ENCODE measurements around the gene SLC4A1AP. TPM values are rescaled to one million over a fixed set of nuclear protein-coding genes. Genes with fewer than 3 reads are reported as not detected.

SLC4A1AP gene
- total and polyA plus RNA-seq, 2 of the 13 experiments (the other 11 are each of a cell fraction or from before 2014, with no cell fraction given) = 15.3 to 44.6 TPM

DNA sequence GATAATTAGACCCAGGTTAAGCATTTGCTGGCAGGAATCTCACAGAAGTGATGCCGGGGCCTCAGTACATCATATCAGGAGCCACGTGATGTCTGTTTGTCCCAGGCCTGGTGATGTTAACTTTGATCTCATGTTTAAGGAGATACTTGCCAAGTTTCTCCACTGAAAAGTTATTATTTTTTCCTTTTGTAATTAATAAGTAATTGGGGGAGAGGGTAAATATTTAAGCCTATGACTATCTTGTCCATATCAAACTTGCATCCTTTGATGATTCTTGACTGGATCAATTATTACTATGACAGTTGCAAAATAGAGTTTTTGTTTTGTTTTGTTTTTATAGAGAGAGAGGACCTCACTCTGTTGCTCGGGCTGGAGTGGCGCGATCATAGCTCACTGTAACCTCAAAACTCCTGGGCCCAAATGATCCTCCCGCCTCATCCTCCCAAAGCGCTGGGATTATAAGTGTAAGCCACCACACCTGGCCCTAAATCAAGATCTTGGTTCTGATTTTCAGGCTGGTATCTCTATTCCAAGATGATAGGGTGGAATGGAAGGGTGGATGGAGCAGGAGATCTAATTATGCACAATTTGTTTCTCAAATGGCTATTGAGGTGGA, 46.4 kb downstream of the SLC4A1AP start:
- H3K9me3 ChIP-seq (ENCODE audit: low read length) = no peaks in the 10 kb centered on the region
- no TSS peak for BruUV-seq (replicated peaks)
- CTCF ChIA-PET (ENCODE audit: low intra/inter-chr PET ratio, low total read pairs) = no interaction called here
- H2AFZ ChIP-seq (ENCODE audit: low read length) = no peak overlapping the region
- DNase-seq (ENCODE audit: low spot score) = no peak
- peaks cover 0 to 4% of the 10 kb centered on the region in 2 experiments; a peak in 1 of 5 replicates for H3K27me3 ChIP-seq (ENCODE audit: control insufficient read depth in 1 of 2, insufficient read depth in 2 of 2, low read length in 2 of 2)
- H3K9ac ChIP-seq (ENCODE audit: insufficient read depth, low read depth, low read length) = no peak overlapping the region
- no peak for ATAC-seq
- no peak overlapping the region for H3K4me3 ChIP-seq (replicated peaks in 1 of 3; ENCODE audit: insufficient read depth in 1 of 3, low read depth in 2 of 3, low read length in 3 of 3)
- peaks cover 53% of the 10 kb centered on the region for H3K4me1 ChIP-seq (ENCODE audit: insufficient read depth, low read length)
- H3K79me2 ChIP-seq (ENCODE audit: insufficient read depth, low read length) = no peaks in the 10 kb centered on the region
- POLR2A ChIA-PET = interaction anchor here (1.4 to 1.6 kb wide), 2 partner anchors 13 to 62 kb away, joined by 3 to 4 read pairs; no protein-coding TSS in a partner anchor
- 29% methylated on average over 7 of the region's 7 CpGs for WGBS (ENCODE audit: low lambda C conversion rate)
- in situ Hi-C loops (cut with HindIII; ENCODE audit: extremely low pct_ligation_motif_present, low pct_unique_long_range_greater_than_20kb) (loop anchor here (5.0 to 10.0 kb wide), 2 partner anchors 42 to 685 kb away; partner anchors contain the start of gene FOSL2), intact Hi-C loops (cut with micrococcal nuclease; ENCODE audit: unreplicated experiment) (loop anchor here (10.0 kb wide), 1 partner anchor 855 kb away; no protein-coding TSS in a partner anchor)
- H3K4me2 ChIP-seq (ENCODE audit: low read depth, low read length) = no peak overlapping the region
- TF ChIP-seq ZNF773 (CRISPR knock-in tag; IDR thresholded peaks at IDR 0.05; ENCODE audit: borderline replicate concordance) (no peak), TCF7 (IDR thresholded peaks at IDR 0.05; ENCODE audit: low read depth) (peak; percentile 16; the same call in 1 of the 2 replicates)
- H4K20me1 ChIP-seq (ENCODE audit: insufficient read depth, low read length) = no peaks in the 10 kb centered on the region
- H3K27ac ChIP-seq (ENCODE audit: extremely low read length, insufficient read depth, low read length) = no peak overlapping the region
- H3K36me3 ChIP-seq (replicated peaks in 1 of 2; ENCODE audit: control insufficient read depth in 1 of 2, insufficient read depth in 2 of 2, low read length in 2 of 2) = no peaks in the 10 kb centered on the region
- no peak for FAIRE-seq

DNA sequence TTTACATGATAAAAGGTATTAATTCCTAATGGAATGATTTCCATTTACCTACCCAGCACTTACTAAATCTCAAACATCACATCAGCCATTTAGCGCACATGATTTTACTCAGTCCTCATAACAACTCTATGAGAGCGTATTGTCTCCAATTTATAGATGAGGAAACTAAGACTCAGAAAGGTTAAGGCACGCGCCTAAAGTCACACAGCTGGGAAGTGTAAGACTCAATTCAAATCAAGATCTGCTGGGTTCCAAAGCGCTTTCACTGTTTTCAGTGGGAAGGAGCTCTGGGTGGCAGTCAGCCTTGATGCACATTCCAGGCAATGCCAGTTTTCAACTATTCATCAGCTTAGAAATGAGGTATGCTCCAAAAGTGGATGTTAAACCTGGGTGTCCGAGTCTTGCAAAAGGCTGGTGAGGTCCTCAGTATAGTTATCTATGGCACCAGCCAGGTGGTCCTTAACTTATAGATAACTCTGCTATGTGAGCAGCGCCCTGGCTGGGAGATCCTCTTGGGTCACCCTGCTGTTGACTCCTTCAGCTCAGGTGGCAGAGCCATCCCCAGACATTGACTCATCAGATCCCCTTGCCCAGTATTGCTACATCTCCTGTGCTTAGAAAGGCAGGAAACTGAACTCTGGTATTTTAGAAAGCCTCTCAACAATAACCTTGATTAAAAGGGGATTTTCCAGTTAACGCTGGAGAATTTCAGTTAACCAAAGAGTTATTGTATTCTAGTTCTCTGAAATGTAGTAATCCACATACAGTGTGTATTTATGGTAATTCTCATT, 47.1 kb downstream of the SLC4A1AP start:
- H3K4me1 ChIP-seq (ENCODE audit: insufficient read depth, low read length) = peaks cover 55% of the 10 kb centered on the region
- no peaks in the 10 kb centered on the region for H4K20me1 ChIP-seq (ENCODE audit: insufficient read depth, low read length)
- in situ Hi-C loops (cut with HindIII; ENCODE audit: extremely low pct_ligation_motif_present, low pct_unique_long_range_greater_than_20kb) (no loop called here), intact Hi-C loops (cut with micrococcal nuclease; ENCODE audit: unreplicated experiment) (no loop called here)
- H3K9ac ChIP-seq (ENCODE audit: insufficient read depth, low read depth, low read length) = no peak overlapping the region
- no peaks in the 10 kb centered on the region for H3K79me2 ChIP-seq (ENCODE audit: insufficient read depth, low read length)
- no peak overlapping the region for H3K4me2 ChIP-seq (ENCODE audit: low read depth, low read length)
- no TSS peak for BruUV-seq (replicated peaks)
- H3K4me3 ChIP-seq (replicated peaks in 1 of 3; ENCODE audit: insufficient read depth in 1 of 3, low read depth in 2 of 3, low read length in 3 of 3) = no peak overlapping the region
- POLR2A ChIA-PET = interaction anchor here (1.3 to 1.9 kb wide), 4 partner anchors 9 to 61 kb away, joined by 3 to 6 read pairs (median 4); no protein-coding TSS in a partner anchor
- no peak overlapping the region for H2AFZ ChIP-seq (ENCODE audit: low read length)
- DNase-seq (ENCODE audit: low spot score) (no peak), ATAC-seq (no peak), FAIRE-seq (no peak)
- no peaks in the 10 kb centered on the region for H3K36me3 ChIP-seq (replicated peaks in 1 of 2; ENCODE audit: control insufficient read depth in 1 of 2, insufficient read depth in 2 of 2, low read length in 2 of 2)
- no peaks in the 10 kb centered on the region for H3K9me3 ChIP-seq (ENCODE audit: low read length)
- CTCF ChIA-PET (ENCODE audit: low intra/inter-chr PET ratio, low total read pairs) = no interaction called here
- no peak overlapping the region for H3K27ac ChIP-seq (ENCODE audit: extremely low read length, insufficient read depth, low read length)
- H3K27me3 ChIP-seq (ENCODE audit: control insufficient read depth in 1 of 2, insufficient read depth in 2 of 2, low read length in 2 of 2) = peaks cover 0 to 8% of the 10 kb centered on the region in 2 experiments; a peak in 1 of 5 replicates
- 71% methylated on average over 8 of the region's 8 CpGs for WGBS (ENCODE audit: low lambda C conversion rate)
- TF ChIP-seq, protein P1, sequence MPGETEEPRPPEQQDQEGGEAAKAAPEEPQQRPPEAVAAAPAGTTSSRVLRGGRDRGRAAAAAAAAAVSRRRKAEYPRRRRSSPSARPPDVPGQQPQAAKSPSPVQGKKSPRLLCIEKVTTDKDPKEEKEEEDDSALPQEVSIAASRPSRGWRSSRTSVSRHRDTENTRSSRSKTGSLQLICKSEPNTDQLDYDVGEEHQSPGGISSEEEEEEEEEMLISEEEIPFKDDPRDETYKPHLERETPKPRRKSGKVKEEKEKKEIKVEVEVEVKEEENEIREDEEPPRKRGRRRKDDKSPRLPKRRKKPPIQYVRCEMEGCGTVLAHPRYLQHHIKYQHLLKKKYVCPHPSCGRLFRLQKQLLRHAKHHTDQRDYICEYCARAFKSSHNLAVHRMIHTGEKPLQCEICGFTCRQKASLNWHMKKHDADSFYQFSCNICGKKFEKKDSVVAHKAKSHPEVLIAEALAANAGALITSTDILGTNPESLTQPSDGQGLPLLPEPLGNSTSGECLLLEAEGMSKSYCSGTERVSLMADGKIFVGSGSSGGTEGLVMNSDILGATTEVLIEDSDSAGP (CRISPR knock-in tag; IDR thresholded peaks at IDR 0.05; ENCODE audit: borderline replicate concordance) = no peak
- peak; percentile 74 for TF ChIP-seq FOSL2 (CRISPR knock-in tag; IDR thresholded peaks at IDR 0.05)
- no peak for TF ChIP-seq ARNT2 (CRISPR knock-in tag; IDR thresholded peaks at IDR 0.05; ENCODE audit: low read depth)
- TF ChIP-seq, protein P2, sequence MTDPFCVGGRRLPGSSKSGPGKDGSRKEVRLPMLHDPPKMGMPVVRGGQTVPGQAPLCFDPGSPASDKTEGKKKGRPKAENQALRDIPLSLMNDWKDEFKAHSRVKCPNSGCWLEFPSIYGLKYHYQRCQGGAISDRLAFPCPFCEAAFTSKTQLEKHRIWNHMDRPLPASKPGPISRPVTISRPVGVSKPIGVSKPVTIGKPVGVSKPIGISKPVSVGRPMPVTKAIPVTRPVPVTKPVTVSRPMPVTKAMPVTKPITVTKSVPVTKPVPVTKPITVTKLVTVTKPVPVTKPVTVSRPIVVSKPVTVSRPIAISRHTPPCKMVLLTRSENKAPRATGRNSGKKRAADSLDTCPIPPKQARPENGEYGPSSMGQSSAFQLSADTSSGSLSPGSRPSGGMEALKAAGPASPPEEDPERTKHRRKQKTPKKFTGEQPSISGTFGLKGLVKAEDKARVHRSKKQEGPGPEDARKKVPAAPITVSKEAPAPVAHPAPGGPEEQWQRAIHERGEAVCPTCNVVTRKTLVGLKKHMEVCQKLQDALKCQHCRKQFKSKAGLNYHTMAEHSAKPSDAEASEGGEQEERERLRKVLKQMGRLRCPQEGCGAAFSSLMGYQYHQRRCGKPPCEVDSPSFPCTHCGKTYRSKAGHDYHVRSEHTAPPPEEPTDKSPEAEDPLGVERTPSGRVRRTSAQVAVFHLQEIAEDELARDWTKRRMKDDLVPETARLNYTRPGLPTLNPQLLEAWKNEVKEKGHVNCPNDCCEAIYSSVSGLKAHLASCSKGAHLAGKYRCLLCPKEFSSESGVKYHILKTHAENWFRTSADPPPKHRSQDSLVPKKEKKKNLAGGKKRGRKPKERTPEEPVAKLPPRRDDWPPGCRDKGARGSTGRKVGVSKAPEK (CRISPR knock-in tag; IDR thresholded peaks at IDR 0.05; ENCODE audit: borderline replicate concordance) = no peak
- TF ChIP-seq MXD4 (CRISPR knock-in tag; IDR thresholded peaks at IDR 0.05) = no peak
- no peak for TF ChIP-seq NCOA5 (CRISPR knock-in tag; IDR thresholded peaks at IDR 0.05)
- TF ChIP-seq PCBP2 (optimal IDR thresholded peaks at IDR 0.05; ENCODE audit: low read depth, low read length, poor library complexity, severe bottlenecking) = no peak
- TF ChIP-seq, protein P3, sequence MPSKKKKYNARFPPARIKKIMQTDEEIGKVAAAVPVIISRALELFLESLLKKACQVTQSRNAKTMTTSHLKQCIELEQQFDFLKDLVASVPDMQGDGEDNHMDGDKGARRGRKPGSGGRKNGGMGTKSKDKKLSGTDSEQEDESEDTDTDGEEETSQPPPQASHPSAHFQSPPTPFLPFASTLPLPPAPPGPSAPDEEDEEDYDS (CRISPR knock-in tag; IDR thresholded peaks at IDR 0.05) = no peak
- TF ChIP-seq MYNN (CRISPR knock-in tag; IDR thresholded peaks at IDR 0.05; ENCODE audit: low read depth) = no peak

Measured in HepG2 (cell line).